GM12891 (cell line): Measurements from ENCODE around the gene GBX2.

Experiments used
- POLR2A ChIP-seq: IDR thresholded peaks from 2 replicates; pipeline ENCODE4 v1.6.1; 2011; ENCODE audit warnings: low read depth, low read length, control low read depth
- TAF1 ChIP-seq: IDR thresholded peaks from 2 replicates; pipeline ENCODE4 v1.6.1; 2011; ENCODE audit warnings: low read depth, low read length, control low read depth

GRCh38 chr2:236190674-236191073 is 22.5 kb upstream of the GBX2 start:
- no peak for TF ChIP-seq POLR2A
- no peak for TF ChIP-seq TAF1
